WERI-Rb-1 (cell line): ENCODE results near the gene LRRC27.

Experiments
- DNase-seq: peaks from one replicate; pipeline ENCODE4 v3.0.0-alpha.2; 2020
- H3K27ac ChIP-seq: fragments of 250-450 bp; sonication (Bioruptor Pico); 2 replicates; pipeline ENCODE4 v1.5.1; 2020; ENCODE audit warnings: mild to moderate bottlenecking, moderate library complexity
- H3K27me3 ChIP-seq: fragments of 250-450 bp; sonication (Bioruptor Pico); 2 replicates; pipeline ENCODE4 v1.5.1; 2021; ENCODE audit warnings: mild to moderate bottlenecking, low read depth, moderate library complexity; ENCODE audit not compliant: insufficient read depth, severe bottlenecking
- H3K36me3 ChIP-seq: fragments of 250-450 bp; sonication (Bioruptor Pico); 2 replicates; pipeline ENCODE4 v1.5.1; 2020; ENCODE audit warnings: mild to moderate bottlenecking, moderate library complexity
- H3K4me3 ChIP-seq: 2 replicates; pipeline ENCODE4 v1.5.1; 2011; ENCODE audit warnings: low read depth, mild to moderate bottlenecking, control low read depth, low read length
- H3K9me3 ChIP-seq: fragments of 250-450 bp; sonication (Bioruptor Pico); 2 replicates; pipeline ENCODE4 v1.5.1; 2021; ENCODE audit warnings: mild to moderate bottlenecking, moderate library complexity; ENCODE audit not compliant: severe bottlenecking
- CTCF ChIP-seq: IDR thresholded peaks from 2 replicates; pipeline ENCODE4 v1.5.1; 2011; ENCODE audit warnings: low read depth, mild to moderate bottlenecking, control low read depth, inconsistent platforms, low read length

LRRC27 gene

DNA sequence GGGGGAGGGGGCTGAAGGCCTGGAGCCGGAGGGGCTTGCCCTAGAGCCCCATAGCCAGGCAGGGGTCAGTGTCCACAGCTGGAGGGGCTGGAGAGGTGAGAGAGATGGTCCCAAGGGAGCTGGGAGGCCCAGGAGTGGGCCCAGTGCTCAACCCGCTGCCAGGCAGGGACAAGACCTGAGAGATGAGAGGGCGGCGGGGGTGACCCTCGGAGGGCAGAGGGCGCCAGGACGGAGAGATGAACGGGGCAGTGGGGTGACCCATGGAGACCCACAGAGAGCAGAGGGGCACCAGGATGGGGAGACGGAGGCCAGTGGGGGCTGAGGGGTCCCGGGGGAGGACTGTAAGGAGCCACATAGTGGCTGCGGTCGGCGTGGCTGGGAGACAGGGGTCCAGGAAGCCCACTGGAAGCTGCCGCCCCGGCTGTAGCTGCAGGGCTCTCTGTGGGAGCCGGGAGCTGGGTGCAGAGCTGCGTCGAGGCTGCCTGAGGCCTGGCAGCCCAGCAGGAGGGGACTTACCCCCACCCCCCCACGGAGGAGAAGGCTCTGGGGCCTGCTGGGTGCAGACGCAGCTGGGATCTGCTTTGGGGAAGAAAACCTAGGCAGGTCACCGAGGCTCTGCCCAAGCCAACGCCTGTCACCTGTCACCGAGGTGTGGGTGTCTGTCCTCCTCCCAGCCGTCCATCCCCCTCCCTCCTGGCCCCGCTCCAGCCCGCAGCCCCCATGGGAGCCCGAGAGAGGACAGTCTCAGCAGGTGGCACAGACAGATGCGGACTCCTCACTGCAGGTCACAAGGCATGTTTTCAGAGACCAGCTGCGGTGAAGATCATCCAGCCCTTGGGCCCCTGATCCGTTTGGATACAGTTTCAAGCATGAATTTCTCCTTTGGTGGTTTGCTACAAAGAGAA is 90.1 kb downstream of the LRRC27 start:
- TF ChIP-seq CTCF = no peak
- Histone ChIP-seq H3K36me3 (peaks cover 5% of the 10 kb centered on the region; the same call in 1 of the 2 replicates), H3K27me3 (no peaks in the 10 kb centered on the region), H3K9me3 (no peaks in the 10 kb centered on the region), H3K4me3 (peak overlapping the region; percentile 34), H3K27ac (peak overlapping the region; percentile 95)
- DNase-seq = peak; percentile 68

DNA sequence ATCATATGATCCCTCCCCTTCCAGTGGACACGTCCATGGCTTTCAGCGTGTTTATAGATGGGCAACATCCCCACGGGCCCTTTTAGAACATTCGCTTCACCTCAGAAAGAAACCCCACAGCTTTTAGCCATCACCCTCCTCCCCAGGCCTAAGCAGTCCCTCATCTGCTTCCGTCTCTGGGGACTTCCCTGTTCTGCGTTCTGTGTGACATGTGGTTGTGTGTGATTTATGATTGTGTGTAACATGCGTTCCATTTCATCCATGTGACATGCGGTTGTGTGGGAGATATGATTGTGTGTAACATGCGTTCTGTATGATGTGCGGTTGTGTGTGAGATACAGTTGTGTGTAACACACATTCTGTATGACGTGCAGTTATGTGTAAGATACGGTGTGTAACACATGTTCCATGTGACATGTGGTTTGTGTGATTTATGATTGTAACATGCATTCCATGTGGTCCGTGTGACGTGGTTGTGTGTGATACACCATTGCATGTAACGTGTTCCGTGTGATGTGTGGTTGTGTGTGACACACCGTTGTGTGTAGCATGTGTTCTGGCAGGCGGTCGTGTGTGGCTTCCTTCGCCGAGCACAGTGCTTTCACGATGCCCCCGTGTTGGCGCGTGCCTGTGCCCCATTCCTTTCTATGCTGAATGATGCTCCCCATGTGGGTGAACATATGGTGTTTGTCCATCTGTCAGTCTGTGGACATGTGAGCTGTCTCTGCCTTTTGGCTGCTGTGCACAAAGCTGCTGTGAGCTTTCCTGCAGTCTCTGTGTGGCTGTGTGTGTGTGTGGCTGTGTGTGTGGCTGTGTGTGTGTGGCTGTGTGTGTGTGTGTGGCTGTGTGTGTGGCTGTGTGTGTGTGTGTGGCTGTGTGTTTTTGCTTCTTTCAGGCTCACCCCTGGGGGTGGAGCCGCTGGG is 91.2 kb downstream of the LRRC27 start:
- Histone ChIP-seq H3K27me3 (no peaks in the 10 kb centered on the region), H3K9me3 (no peaks in the 10 kb centered on the region), H3K4me3 (peak overlapping the region; percentile 34), H3K36me3 (no peaks in the 10 kb centered on the region), H3K27ac (peak overlapping the region; percentile 95)
- peak; percentile 71 for DNase-seq
- TF ChIP-seq CTCF = no peak

GRCh38 chr10:132423966-132424861 is 92.2 kb downstream of the LRRC27 start:
- no peaks in the 10 kb centered on the region for H3K36me3 ChIP-seq
- peak overlapping the region; percentile 95 for H3K27ac ChIP-seq
- H3K4me3 ChIP-seq = no peak overlapping the region
- DNase-seq = no peak
- no peaks in the 10 kb centered on the region for H3K9me3 ChIP-seq
- TF ChIP-seq CTCF = no peak
- no peaks in the 10 kb centered on the region for H3K27me3 ChIP-seq

DNA sequence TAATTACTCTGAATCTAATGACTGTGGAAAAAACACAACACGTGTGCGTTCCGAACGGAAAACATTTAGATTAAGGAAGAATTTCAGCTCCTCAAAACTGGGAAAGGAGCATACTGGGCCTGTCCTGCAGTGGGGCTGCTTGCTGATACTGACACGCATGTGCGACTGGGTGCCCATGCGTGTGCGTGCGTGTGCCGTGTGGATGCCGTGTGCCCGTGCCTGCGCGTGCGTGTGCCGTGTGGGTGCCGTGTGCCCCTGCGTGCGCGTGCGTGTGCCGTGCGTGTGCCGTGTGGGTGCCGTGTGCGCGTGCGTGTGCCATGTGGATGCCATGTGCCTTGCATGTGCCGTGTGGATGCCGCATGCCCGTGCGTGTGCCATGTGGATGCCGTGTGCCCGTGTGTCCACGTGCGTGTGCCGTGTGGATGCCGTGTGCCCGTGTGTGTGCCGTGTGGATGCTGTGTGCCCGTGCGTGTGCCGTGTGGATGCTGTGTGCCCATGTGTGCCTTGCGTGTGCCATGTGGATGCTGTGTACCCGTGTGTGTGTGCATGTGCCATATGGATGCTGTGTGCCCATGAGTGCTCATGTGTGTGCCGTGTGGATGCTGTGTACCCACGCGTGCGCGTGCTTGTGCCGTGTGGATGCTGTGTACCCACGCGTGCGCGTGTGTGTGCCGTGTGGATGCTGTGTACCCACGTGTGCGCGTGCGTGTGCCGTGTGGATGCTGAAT is 93.2 kb downstream of the LRRC27 start:
- Histone ChIP-seq H3K36me3 (no peaks in the 10 kb centered on the region), H3K9me3 (no peaks in the 10 kb centered on the region), H3K4me3 (no peak overlapping the region), H3K27me3 (no peaks in the 10 kb centered on the region), H3K27ac (peak overlapping the region; percentile 95)
- no peak for DNase-seq
- no peak for TF ChIP-seq CTCF

DNA sequence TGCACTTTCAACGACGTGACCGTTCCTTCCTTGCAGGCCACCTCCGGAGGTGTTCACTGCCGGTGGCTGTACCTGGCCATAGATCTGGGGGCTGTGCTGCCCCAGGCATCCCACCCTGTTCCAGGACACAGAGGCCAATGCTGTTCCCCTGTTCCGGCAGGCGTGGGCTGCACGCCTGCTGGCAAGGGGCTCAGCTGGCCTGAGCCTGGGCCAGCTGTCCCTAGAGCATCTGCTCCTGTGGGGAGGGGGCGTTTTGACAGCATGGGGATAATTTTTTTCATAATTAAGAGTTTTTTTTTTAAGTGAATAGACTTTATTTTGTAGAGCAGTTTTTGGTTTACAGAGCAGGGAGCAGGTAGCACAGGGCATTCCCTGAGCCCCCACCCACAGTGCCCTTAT is 93.8 kb downstream of the LRRC27 start:
- H3K36me3 ChIP-seq = no peaks in the 10 kb centered on the region
- DNase-seq = no peak
- no peaks in the 10 kb centered on the region for H3K9me3 ChIP-seq
- no peak for TF ChIP-seq CTCF
- H3K27ac ChIP-seq = no peak overlapping the region
- no peak overlapping the region for H3K4me3 ChIP-seq
- H3K27me3 ChIP-seq = no peaks in the 10 kb centered on the region
